ELF-1 (cell line): Measurements from ENCODE around the gene FAAP24.
"Not testable (repeated sequence)": the region's sequence is repeated elsewhere in the genome, so short reads cannot be mapped to it uniquely, and the experiment has no call there.

ENCODE experiments used
- DNase-seq: peaks from one replicate; pipeline ENCODE4 v3.0.0-alpha.2; 2016; ENCODE audit warnings: low read depth, low spot score

The FAAP24 gene

DNA sequence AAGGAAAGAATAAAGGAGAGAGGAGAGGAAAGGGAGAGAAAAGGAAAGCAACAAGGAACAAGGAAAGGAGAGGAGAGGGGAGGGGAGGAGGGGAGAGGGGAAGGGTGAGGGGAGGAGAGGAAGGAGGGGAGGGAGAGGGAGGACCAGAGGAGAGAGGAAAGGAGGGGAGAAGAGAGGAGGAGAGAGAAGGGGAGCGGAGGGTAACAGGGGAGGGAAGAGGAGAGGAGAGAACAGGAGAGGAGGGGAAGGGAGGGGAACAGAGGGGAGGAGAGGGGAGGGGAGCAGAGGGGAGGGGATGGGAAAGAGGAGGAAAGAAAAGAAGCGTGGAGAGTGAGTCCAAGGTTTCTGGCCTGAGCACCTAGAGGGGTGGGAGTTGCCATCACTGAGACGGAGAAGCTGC lies 26.7 kb downstream of the FAAP24 start:
- DNase-seq, result no peak

DNA sequence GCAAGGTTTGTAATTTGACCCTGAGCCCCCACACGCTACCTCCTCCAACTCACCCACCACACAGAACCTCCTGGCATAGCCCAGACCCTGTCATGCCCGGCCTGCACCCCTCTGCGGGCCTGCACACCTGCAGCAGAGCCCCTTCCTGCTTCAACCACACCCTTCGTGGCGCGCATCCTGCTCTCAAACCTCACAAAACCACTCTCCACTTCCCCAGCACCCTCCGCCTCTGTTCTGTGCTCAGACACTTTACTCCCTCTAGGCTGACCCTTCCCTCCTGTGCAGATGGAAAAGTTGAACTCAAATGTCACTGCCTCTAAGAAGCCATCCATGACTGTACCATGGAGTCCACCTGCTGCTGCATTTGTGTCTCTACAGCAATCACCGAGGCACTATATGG lies 28.5 kb downstream of the FAAP24 start:
- no peak for DNase-seq

- no peak for DNase-seq
Measured at GRCh38 chr19:33000910-33001309, 28.9 kb downstream of the FAAP24 start.

GRCh38 chr19:33002126-33002865 lies 30.3 kb downstream of the FAAP24 start:
- DNase-seq, result not testable (repeated sequence)

DNA sequence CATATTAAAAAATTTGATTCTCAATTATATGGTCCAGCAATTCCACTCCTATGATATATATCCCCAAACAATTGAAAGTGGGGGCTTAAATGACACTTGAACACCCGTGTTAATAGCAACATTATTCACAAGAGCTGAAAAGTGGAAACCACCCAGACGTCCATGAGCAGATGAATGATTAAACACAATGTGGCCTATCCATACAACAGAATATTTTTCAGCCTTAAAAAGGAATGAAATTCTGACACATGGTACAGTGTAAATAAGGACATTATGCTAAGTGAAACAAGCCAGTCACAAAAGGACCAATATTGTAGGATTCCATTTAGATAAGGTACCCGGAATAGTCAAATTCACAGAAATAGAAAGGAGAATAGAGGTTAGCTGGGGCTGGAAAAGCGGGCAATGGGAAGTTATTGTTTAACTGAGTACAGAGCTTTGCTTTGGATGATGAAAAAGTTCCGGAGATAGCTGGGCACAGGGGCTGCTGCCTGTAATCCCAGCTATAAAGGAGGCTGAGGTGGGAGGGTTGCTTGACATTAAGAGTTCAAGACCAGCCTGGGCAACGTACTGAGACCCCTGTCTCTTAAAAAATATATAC lies 31.5 kb downstream of the FAAP24 start:
- DNase-seq, result not testable (repeated sequence)

- peak; percentile 41 for DNase-seq
Measured at GRCh38 chr19:33005440-33005839, 33.4 kb downstream of the FAAP24 start.

DNA sequence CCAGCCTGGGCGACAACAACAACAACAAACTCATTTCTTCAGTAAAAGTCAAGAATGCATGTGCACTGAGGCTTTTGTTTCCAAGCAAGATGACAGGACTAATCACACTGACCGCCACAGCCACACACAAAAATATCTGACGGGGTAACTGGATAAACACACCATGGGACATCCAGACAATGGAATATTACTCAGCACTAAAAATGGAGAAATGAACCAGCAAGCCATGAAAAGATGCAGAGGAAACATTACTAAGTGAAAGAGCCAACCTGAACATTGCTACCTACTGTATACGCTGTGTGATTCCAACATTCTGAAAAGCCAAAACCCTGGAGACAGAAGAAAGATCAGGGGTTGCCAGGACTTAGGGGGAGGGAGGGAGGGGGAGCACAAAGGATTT lies 36.7 kb downstream of the FAAP24 start:
- DNase-seq, result no peak

DNA sequence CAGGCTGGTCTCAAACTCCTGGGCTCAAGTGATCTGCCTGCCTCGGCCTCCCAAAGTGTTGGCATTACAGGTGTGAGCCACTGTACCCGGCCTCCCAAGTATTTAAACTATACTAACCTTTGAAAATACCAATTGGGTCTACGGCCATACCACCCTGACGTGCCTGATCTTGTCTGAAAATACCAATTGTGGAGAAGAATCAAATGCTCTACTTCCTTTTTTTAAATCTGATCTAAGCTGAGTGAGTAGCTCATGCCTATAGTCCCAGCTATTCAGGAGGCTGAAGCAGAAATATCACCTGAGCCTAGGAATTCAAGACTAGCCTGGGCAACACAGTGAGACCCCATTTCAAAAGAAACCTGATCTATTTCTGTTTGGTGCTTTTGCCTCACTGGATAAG lies 38.8 kb downstream of the FAAP24 start:
- DNase-seq, result not testable (repeated sequence)

- peak; percentile 92 for DNase-seq
Measured at GRCh38 chr19:33022472-33023116, 50.6 kb downstream of the FAAP24 start.

DNA sequence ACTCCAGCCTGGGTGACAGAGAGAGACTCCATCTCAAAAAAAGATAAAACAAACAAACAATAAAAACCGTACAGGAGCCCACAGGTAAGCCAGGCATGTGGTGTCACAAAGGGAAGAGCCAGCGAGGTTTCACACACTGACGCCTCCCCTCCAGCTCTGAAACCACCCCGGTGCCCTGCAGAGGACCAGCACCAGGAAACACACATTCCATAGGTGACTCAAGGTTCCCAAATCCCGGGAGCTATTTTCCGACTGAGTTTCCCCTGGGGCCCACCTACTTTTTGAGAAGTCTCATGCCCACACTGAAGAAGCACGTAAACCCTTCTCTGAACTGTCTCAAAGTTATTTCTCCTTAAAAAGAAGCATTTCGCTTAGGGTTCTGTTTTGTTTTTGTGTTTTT lies 52.4 kb downstream of the FAAP24 start:
- peak; percentile 52 for DNase-seq

DNA sequence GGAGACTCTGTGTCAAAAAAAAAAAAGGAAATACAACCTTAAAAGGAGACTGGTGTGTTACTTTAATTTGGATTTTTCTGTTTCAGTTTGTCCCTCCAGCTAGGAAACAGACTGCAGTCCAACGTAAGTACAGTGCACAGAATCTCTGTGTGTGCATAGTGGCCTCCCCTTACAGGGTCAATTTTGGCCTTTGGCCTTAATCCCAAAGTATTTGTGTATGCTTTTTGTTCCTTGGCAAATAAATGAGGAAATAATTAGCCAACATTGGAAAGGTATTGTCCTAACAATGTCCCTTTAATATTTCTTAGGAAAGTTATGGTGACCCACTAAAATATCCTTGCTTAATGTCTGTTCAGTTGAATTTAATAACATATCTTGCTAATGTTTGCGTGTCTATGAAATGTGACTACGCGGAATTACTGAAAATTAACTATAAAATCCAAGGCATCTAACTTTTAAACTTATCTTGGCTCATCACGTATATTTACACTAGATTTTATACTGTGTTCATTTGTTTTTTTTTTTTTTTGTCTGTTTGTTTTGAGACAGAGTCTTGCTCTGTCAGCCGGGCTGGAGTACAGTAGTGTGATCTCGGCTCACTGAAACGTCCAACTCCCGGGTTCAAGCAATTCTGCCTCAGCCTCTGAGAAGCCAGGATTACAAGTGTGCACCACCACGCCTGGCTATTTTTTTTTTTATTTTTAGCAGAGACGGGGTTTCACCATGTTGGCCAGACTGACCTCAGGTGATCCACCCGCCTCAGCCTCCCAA lies 53.6 kb downstream of the FAAP24 start:
- not testable (repeated sequence) for DNase-seq

- DNase-seq, result not testable (repeated sequence)
Measured at GRCh38 chr19:33026602-33027001, 54.6 kb downstream of the FAAP24 start.
